ENCODE data around the gene TRIM13.
"Not testable (repeated sequence)": the region's sequence is repeated elsewhere in the genome, so short reads cannot be mapped to it uniquely, and the experiment has no call there.

The TRIM13 gene

GRCh38 chr13:49997955-49998354 lies 1.1 kb downstream of the TRIM13 start:
- DNase-seq = peak; percentile 10

GRCh38 chr13:49998714-49999624 lies 2.1 kb downstream of the TRIM13 start:
- no peak for DNase-seq

GRCh38 chr13:50001287-50001686 lies 4.4 kb downstream of the TRIM13 start:
- DNase-seq = no peak

- no peak for DNase-seq
Measured at GRCh38 chr13:50006426-50007135, 9.7 kb downstream of the TRIM13 start.

GRCh38 chr13:50011461-50011860 lies 14.6 kb downstream of the TRIM13 start:
- no peak for DNase-seq

- no peak for DNase-seq
Measured at GRCh38 chr13:50012396-50013169, 15.7 kb downstream of the TRIM13 start.

GRCh38 chr13:50014386-50014785 lies 17.5 kb downstream of the TRIM13 start:
- no peak for DNase-seq

GRCh38 chr13:50015258-50015657 lies 18.4 kb downstream of the TRIM13 start, which contains the start of gene KCNRG:
KCNRG (plus strand) TSS chr13:50015444; CDS start chr13:50015494, 50 bp downstream.
- DNase-seq = no peak

- no peak for DNase-seq
Measured at GRCh38 chr13:50015750-50016149, 18.9 kb downstream of the TRIM13 start.

- DNase-seq = no peak
Measured at GRCh38 chr13:50016444-50016843, 19.6 kb downstream of the TRIM13 start.

- DNase-seq = no peak
Measured at GRCh38 chr13:50017819-50018218, 21.0 kb downstream of the TRIM13 start.

- no peak for DNase-seq
Measured at GRCh38 chr13:50025436-50025835, 28.6 kb downstream of the TRIM13 start.

- DNase-seq = no peak
Measured at GRCh38 chr13:50026788-50027473, 30.1 kb downstream of the TRIM13 start.

- DNase-seq = no peak
Measured at GRCh38 chr13:50030315-50030714, 33.5 kb downstream of the TRIM13 start.

- DNase-seq = no peak
Measured at GRCh38 chr13:50033725-50034124, 36.9 kb downstream of the TRIM13 start.

GRCh38 chr13:50037788-50038187 lies 40.9 kb downstream of the TRIM13 start:
- no peak for DNase-seq

GRCh38 chr13:50038266-50038665 lies 41.4 kb downstream of the TRIM13 start:
- DNase-seq = no peak

- DNase-seq = no peak
Measured at GRCh38 chr13:50052478-50052877, 55.6 kb downstream of the TRIM13 start.

GRCh38 chr13:50053844-50054243 lies 57.0 kb downstream of the TRIM13 start:
- no peak for DNase-seq

GRCh38 chr13:50055454-50055853 lies 58.6 kb downstream of the TRIM13 start:
- DNase-seq = no peak

- no peak for DNase-seq
Measured at GRCh38 chr13:50060718-50061117, 63.9 kb downstream of the TRIM13 start.

GRCh38 chr13:50062336-50062735 lies 65.5 kb downstream of the TRIM13 start:
- DNase-seq = not testable (repeated sequence)

GRCh38 chr13:50065712-50066111 lies 68.9 kb downstream of the TRIM13 start:
- DNase-seq = no peak
